Right ventricle myocardium superior (tissue), 1 donor: ENCODE results near the gene SGCA. TPM values are rescaled to one million over a fixed set of nuclear protein-coding genes. Genes with fewer than 3 reads are reported as not detected.

Source experiments
- ATAC-seq: fragments of 200-7000 bp; cut with Tn5 transposase; one replicate; pipeline ENCODE4 v1.9.1; 2020; ENCODE audit warnings: mild to moderate bottlenecking; ENCODE audit not compliant: poor library complexity
- DNase-seq: peaks from one replicate; pipeline ENCODE4 v3.0.0-alpha.2; 2020
- intact Hi-C: fragments of 100-400 bp; cut with DNase I; formaldehyde crosslinking; loops from one replicate; pipeline ENCODE4 v1.11.2; 2022
- long read RNA-seq: library from polyadenylated mRNA; unstranded; transcript quantifications from one replicate; pipeline ENCODE4 v2.0.0, GENCODE V29; 2021
- total RNA-seq: library from RNA; stranded (reverse); fragmentation: NEBNext Ultra II Directional; extraction: Animal tissue kit (Norgen Biotek cat#: 25700); gene quantifications from one replicate; pipeline ENCODE4 v1.2.1, GENCODE V29; 2021
- donor health status: DM: no; HTN: yes; CAD: no; lungs with severe emphysema.

SGCA gene
- 135 TPM for total RNA-seq
- long read RNA-seq, transcript SGCA-202 (8 exons, 1,057 nt): minor isoform, 48 of 214 reads
- long read RNA-seq, transcript SGCA-201 (10 exons, 1,432 nt): major isoform, 98 of 214 reads
- long read RNA-seq, partial matches to known transcripts: 10 of 214 reads
- long read RNA-seq, other reads (novel, unspliced or antisense): 57 of 214 reads

DNA sequence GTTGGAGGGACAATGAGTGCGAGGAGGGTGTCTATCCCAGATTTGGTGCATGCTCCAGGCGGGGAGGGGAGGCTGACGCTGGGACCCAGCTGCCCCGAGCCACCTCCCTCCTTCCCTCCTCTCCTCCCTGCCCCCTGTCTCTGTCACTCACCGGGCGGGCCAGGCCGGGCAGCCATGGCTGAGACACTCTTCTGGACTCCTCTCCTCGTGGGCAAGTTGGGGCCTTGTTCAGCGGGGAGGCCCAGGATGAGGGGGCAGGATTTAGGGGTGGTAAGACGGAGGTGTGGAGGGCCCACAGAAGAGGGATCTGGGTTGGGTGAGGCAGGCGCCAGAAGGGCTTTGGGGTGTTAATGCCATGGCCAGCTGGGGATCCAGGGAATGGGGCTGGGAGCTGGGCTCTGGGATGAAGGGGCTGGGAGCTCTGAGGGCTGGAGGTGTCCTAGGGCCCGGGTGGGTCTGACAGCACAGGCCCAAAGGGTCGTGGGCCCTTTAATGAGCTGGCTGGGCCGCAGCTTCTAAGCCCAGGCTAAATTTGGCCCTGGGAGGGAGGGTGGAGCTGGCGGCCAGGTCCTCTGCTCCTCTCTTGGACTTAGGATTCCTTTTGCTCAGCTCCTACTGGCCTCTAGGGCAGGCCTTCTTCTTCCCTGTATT is at the start of gene SGCA:
SGCA (plus strand) TSS at position 139 of the 651 bp plus-strand sequence; CDS start at position 175, 36 bp downstream.
- ATAC-seq (peak; percentile 70), DNase-seq (peak; percentile 75)
- intact Hi-C loops: no loop called here

GRCh38 chr17:50117202-50118051 is 48.4 kb upstream of the SGCA start:
- ATAC-seq: peak; percentile 73

DNA sequence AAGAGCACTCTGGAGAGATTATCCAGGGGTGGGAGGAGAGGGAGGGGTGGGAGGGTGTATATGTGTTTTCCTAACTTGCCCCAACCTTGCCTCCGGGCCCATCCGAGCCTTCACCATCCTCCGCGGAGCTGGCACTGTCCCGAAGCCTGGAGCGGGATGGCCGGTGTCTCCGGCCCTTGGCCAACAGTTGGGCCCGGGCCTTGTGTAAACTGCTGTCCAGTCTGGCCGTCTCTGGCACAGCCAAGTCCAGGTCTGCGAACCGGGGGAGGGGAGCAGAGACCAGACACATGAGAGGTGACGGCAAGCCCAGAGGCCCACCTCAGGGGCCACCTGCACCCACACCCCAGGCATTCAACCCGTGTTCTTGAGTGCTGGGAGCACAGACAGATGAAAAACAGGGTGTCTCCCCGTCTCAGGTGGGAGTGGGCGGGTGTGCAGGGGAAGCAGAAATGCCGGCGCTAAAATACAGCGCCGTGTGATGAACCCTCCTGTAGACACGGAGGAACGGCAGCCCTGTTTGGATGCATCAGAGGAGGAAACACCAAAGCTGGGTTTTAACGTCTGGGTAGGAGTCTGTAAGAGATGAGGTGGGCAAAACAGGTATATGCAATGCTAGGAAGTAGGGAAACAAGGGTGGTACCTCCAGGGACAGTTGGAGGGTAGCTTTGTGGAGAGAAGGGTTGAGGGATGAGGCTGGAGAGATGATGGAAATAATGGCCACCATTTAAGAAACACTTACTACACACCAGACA is 47.6 kb upstream of the SGCA start:
- intact Hi-C loops: no loop called here
- no peak for DNase-seq
- ATAC-seq: no peak

More at GRCh38 chr17:50117202-50118051, 48.4 kb upstream of the SGCA start:
- DNase-seq: peak; percentile 70
- intact Hi-C loops: no loop called here

GRCh38 chr17:50118828-50119218 is 47.0 kb upstream of the SGCA start:
- intact Hi-C loops: no loop called here
- no peak for DNase-seq
- ATAC-seq: no peak

- ATAC-seq (no peak), DNase-seq (no peak)
- intact Hi-C loops: no loop called here
These were observed 45.1 kb upstream of the SGCA start for GRCh38 chr17:50120475-50121253.

DNA sequence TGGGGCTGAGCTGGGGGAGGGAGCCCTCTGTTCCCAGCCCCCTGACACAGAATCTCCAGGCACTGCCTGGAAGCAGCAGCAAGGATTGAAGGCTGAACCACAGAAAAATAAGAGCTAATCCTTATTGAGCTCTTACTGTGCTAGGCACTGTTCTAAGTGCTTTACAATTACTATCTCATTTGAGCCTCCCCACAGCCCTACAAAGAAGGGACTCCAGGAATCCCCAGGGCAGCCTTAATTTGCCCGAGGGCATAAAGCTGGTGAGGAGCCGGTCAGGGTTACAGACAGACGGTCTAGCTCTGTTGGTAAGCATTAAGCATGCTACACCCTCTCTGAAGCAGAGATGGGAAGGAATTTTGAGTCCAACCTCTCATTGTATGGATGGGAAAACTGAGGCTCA is 42.9 kb upstream of the SGCA start:
- intact Hi-C loops: no loop called here

GRCh38 chr17:50123649-50124349 is 42.0 kb upstream of the SGCA start:
- ATAC-seq (peak; percentile 6), DNase-seq (no peak)
- intact Hi-C loops: no loop called here

More for the DNA sequence above, 42.9 kb upstream of the SGCA start:
- DNase-seq (no peak), ATAC-seq (no peak)

- DNase-seq: no peak
- intact Hi-C loops: no loop called here
- ATAC-seq: no peak
These were observed 40.3 kb upstream of the SGCA start for GRCh38 chr17:50125420-50125997.

DNA sequence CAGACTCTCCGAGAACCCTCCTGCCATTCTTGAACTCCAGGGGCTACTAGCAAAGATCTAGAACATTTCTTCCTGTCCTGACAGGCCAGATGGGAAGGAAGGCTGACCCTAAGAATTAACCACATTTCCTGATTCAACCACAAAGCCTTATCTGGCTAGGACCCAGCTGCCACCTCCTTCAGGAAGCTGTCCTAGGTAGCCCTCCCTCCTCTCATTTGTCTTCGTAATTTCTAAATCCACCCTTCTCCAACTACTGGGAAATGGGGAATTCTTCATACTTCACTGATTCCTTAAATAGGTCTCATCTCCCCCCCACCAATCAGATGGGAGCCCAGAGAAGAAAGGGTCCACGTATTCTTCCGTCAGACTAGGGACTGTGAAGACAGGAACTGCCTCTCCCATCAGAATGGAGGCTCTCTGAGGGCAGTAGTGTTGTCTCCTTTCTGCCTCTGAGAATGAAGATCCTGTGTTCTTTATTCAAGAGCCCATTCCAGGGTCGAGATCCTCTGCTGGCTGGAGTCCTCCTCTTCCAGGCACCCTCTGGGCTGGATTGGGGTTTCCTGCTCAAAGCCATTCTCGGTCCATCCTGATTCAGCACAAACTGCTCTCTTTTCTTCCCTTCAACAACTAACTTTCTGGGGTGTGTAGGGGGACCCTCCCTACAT is 38.0 kb upstream of the SGCA start:
- ATAC-seq (no peak), DNase-seq (no peak)
- intact Hi-C loops: no loop called here

- intact Hi-C loops: no loop called here
These were observed 37.1 kb upstream of the SGCA start for GRCh38 chr17:50128441-50129352.

GRCh38 chr17:50129353-50129727 is 36.5 kb upstream of the SGCA start:
- no peak for ATAC-seq
- intact Hi-C loops: no loop called here
- no peak for DNase-seq

More at GRCh38 chr17:50128441-50129352, 37.1 kb upstream of the SGCA start:
- no peak for ATAC-seq
- no peak for DNase-seq

GRCh38 chr17:50129728-50130558 is 35.9 kb upstream of the SGCA start, which contains the start of gene SAMD14:
Gene SAMD14, minus strand, starts transcription at chr17:50130160. Its CDS starts 5,201 bp downstream, at chr17:50124959.
- peak; percentile 41 for ATAC-seq
- intact Hi-C loops: no loop called here
- DNase-seq: no peak

- intact Hi-C loops: no loop called here
- no peak for DNase-seq
- ATAC-seq: no peak
These were observed 35.1 kb upstream of the SGCA start for GRCh38 chr17:50130559-50131305.

DNA sequence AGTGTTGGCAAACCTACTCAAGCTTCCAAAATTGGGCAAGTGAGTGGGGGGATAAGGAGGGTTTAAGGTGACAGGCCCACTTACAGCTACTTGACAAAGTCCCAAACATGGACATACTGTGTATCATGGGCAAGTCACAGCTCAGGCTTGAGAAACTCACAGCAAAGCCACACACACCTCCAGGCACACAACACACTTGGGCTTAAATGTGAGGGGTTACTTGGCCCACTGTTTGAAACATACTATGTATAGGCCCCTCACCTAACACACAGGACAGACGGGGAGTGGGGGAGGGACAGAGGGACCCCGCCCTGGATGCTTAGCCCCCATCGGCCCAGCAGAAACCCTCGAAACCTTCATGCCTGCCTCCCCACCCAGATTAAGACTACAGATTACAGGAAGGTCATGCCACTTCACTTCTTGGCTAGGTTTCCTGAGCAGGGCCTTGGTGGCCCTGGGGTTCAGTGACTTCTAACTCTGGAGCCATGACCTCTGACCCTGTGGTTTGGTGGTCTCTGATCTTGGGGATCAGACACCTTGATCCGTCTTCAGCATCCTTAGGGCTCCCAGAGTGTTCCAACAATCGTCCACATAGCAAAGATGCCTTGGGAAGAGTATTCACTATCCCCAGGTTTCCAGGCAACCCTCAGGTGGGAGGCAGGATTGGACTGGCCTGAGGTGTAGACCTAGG is 33.6 kb upstream of the SGCA start:
- ATAC-seq (no peak), DNase-seq (no peak)
- intact Hi-C loops: no loop called here
